GM12891 (cell line): ENCODE measurements around the gene HSD11B1.

Source experiments
- DNase-seq: peaks from one replicate; pipeline ENCODE4 v3.0.0; 2011; ENCODE audit warnings: low spot score; ENCODE audit not compliant: insufficient read length
- FAIRE-seq: peaks from 2 replicates; lab custom pipeline; 2011; peaks lifted over from hg19 to GRCh38; lab: Jason Lieb, UNC
- PAX5 ChIP-seq: IDR thresholded peaks from 2 replicates; pipeline ENCODE4 v1.6.1; 2011; ENCODE audit warnings: low read length, moderate library complexity, mild to moderate bottlenecking; ENCODE audit not compliant: insufficient read depth, severe bottlenecking
- POLR2A ChIP-seq: IDR thresholded peaks from 2 replicates; pipeline ENCODE4 v1.6.1; 2011; ENCODE audit warnings: low read depth, low read length, control low read depth
- POLR2AphosphoS5 ChIP-seq: IDR thresholded peaks from 2 replicates; pipeline ENCODE4 v1.6.1; 2011; ENCODE audit warnings: low read depth, low read length, control low read depth
- POU2F2 ChIP-seq: IDR thresholded peaks from 2 replicates; pipeline ENCODE4 v1.6.1; 2011; ENCODE audit warnings: low read depth, mild to moderate bottlenecking, control low read depth, low read length, moderate library complexity
- SPI1 ChIP-seq: IDR thresholded peaks from 2 replicates; pipeline ENCODE4 v1.6.1; 2011; ENCODE audit warnings: low read depth, low read length, control low read depth
- TAF1 ChIP-seq: IDR thresholded peaks from 2 replicates; pipeline ENCODE4 v1.6.1; 2011; ENCODE audit warnings: low read depth, low read length, control low read depth

Gene HSD11B1

DNA sequence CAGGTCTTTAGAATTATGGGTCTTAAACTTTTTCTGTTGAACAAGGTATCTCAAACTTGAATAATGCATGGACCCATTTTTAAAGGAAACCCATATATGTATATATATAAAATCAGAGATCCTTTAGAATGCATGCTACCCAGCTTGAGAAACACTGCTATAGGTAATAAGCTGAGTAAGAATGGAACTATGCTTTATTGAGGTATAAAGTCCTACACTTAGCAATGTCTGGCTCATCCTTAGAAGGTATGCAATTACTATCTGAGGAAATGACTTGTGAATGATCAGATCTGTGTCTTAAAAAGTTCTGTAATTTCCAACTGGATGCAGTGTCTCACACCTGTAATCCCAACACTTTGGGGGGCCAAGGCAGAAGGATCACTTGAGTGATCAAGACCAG lies 62.5 kb downstream of the HSD11B1 start:
- TF ChIP-seq PAX5 (no peak), POLR2A (no peak), POU2F2 (no peak), TAF1 (no peak), POLR2AphosphoS5 (no peak), SPI1 (no peak)
- FAIRE-seq: no peak
- DNase-seq: no peak

DNA sequence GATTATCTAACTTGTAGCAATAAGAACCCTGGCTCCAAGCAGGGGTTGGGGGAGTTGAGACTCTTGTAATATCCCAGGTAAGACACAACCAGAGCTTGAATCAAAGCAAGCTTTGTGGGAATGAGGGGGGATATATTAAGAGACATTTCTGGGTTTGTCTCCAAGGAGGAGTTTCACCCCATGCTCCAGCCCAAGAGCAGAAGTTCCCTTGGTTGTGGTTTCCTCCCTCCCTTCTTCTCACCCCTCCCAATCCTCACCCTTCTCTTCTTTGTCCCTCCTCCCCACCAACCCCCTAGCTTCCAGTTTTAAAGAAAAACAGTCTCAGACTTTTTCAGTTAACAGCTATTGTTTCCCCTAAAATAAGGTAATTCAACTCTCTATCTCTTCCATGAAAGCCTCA lies 63.1 kb downstream of the HSD11B1 start:
- no peak for DNase-seq
- TF ChIP-seq POLR2AphosphoS5 (no peak), TAF1 (no peak), POLR2A (no peak)
- peak; percentile 5 for FAIRE-seq

- TF ChIP-seq POLR2AphosphoS5 (peak; percentile 78; the same call in 1 of the 2 replicates), PAX5 (no peak), POLR2A (peak; percentile 75; the same call in 1 of the 2 replicates), SPI1 (no peak), TAF1 (peak; percentile 49; the same call in 1 of the 2 replicates), POU2F2 (peak; percentile 71; the same call in 1 of the 2 replicates)
- FAIRE-seq (peak; percentile 97), DNase-seq (peak; percentile 64)
Observed at GRCh38 chr1:209768354-209768774, 63.7 kb downstream of the HSD11B1 start.

DNA sequence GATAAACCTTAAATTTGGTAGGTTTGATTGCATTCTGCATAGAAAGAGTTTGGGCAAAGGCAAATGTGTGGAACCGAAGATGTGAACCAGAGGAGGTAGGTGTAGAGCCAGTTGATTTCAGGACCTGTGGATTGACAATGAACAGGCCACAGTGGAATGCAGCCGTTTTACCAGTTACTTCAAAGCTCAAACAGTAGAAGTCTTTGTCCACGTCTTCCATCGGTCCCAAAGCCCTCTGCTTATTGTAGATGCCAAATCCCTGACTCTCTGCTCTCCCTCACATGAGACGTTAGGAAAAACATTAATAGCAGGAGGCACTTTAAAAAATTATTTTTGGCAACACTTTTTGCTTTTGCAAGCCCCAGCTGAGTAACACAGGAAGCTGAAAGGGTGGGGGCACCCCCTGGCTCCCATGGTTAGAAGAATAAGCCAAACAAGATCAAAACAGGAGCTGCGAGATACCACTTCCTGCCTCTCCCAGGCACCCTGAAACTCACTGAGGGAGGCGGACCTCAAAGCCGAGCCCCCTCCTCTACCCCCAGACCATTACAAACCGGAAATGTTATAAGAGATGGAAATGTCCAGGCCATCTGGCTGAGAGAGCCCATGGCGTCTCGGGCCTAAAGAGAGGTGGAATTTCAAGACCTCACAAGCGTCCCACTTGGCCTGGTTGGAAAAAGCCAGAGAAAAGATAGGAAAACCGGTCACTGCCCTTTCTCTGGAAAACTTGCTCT lies 64.7 kb downstream of the HSD11B1 start:
- DNase-seq (peak; percentile 47), FAIRE-seq (peak; percentile 78)
- TF ChIP-seq TAF1 (no peak; the same call in 1 of the 2 replicates), PAX5 (no peak), SPI1 (peak; percentile 51), POLR2AphosphoS5 (no peak), POU2F2 (0 out of 2 replicates have a peak, but pooled peaks have one; percentile 13), POLR2A (peak; percentile 50; the same call in 1 of the 2 replicates)

- DNase-seq: no peak
- FAIRE-seq: no peak
- TF ChIP-seq POLR2A (0 out of 2 replicates have a peak, but pooled peaks have one; percentile 4), PAX5 (no peak)
Observed at GRCh38 chr1:209769971-209770370, 65.3 kb downstream of the HSD11B1 start.

DNA sequence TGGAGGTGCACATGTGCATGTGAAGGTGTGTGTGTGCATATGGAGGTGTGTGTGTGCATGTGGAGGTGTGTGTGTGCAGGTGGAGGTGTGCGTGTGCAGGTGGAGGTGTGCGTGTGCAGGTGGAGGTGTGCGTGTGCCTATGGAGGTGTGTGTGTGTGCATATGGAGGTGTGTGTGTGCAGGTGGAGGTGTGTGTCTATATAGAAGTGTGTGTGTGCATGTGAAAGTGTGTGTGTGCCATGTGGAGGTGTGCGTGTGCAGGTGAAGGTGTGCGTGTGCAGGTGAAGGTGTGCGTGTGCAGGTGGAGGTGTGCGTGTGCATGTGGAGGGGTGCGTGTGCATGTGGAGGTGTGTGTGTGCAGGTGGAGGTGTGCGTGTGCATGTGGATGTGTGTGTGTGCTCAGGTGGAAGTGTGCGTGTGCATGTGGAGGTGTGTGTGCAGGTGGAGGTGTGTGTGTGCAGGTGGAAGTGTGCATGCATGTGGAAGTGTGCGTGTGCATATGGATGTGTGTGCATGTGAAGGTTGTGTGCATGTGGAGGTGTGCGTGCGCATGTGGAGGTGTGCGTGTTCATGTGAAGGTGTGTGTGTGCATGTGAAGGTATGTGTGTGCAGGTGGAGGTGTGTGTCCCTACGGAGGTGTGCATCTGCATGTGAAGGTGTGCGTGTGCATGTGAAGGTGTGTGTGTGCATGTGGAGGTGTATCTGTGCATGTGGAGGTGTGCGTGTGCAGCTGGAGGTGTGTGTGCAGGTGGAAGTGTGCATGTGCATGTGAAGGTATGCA lies 66.2 kb downstream of the HSD11B1 start:
- DNase-seq: no peak
- FAIRE-seq: no peak
- peak; percentile 52; the same call in 1 of the 2 replicates for TF ChIP-seq POLR2A
- no peak for TF ChIP-seq TAF1
- no peak for TF ChIP-seq POU2F2
- TF ChIP-seq POLR2AphosphoS5: peak; percentile 16; the same call in 1 of the 2 replicates

DNA sequence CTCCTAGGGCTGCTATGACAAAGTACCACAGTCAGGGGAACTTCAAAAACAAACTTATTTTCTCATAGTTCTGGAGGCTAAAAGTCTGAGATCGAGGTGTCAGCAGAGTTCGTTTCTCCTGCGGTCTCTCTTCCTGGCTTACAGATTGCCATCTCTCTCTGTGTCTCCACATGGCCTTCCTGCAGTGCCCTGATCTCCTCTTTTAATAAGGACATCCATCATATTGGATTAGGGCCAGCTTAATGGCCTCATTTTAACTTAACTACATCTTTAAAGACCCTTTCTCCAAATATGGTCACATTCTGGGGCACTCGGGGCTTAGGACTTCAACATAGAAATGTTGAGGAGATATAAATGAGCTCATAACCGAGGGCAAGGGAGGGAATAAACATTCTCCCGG lies 67.5 kb downstream of the HSD11B1 start:
- TF ChIP-seq POLR2A (no peak), POLR2AphosphoS5 (no peak), PAX5 (no peak), POU2F2 (no peak), SPI1 (no peak), TAF1 (no peak)
- no peak for DNase-seq
- FAIRE-seq: no peak

- DNase-seq: no peak
- FAIRE-seq: peak; percentile 65
- no peak for TF ChIP-seq POLR2A
- no peak for TF ChIP-seq PAX5
- no peak for TF ChIP-seq TAF1
- TF ChIP-seq SPI1: peak; percentile 90
- 0 out of 2 replicates have a peak, but pooled peaks have one; percentile 18 for TF ChIP-seq POU2F2
- TF ChIP-seq POLR2AphosphoS5: no peak
Observed at GRCh38 chr1:209774592-209774991, 69.9 kb downstream of the HSD11B1 start.

- FAIRE-seq: peak; percentile 79
- TF ChIP-seq POU2F2 (no peak), SPI1 (peak; percentile 84), POLR2AphosphoS5 (no peak)
- DNase-seq: no peak
Observed at GRCh38 chr1:209775678-209776077, 71.0 kb downstream of the HSD11B1 start.

DNA sequence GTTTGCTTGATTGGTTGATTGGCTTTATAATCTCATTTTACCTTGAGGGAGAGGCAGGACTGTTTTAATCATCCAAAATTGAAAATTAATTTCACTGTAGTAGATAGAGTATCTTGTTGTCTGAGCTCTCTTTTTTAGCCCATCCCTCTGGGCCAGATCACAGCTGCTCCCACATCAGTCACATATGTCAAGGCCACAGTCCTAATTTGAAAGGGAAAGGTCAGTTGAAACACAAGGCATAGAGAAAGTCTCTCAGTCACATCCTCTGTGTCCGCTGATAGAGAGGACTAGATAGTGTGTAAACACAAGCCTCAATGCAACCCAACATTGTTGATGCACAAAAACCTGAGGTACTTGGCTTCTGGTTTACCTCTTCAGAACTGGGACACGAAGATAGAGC lies 72.9 kb downstream of the HSD11B1 start:
- DNase-seq: no peak
- FAIRE-seq: no peak
- TF ChIP-seq TAF1 (no peak), PAX5 (no peak), POLR2A (no peak), POU2F2 (no peak), POLR2AphosphoS5 (no peak), SPI1 (no peak)
